ENCODE results near the gene GLOD4. TPM values are rescaled to one million over a fixed set of nuclear protein-coding genes. Genes with fewer than 3 reads are reported as not detected.

The GLOD4 gene
- total RNA-seq, 6 experiments from 2014 or later, result 34.6 to 66.4 (median 39.9) TPM

GRCh38 chr17:745406-745805, 36.7 kb downstream of the GLOD4 start:
- Histone ChIP-seq H3K4me3 (no peak overlapping the region), H3K36me3 (peaks cover 0 to 20% (median 6%) of the 10 kb centered on the region in 4 donors), H3K4me1 (peaks cover 0 to 3% (median under 1%) of the 10 kb centered on the region in 4 donors), H3K27ac (no peak overlapping the region), H3K9me3 (no peaks in the 10 kb centered on the region), H3K27me3 (no peaks in the 10 kb centered on the region)
- TF ChIP-seq POLR2A (IDR thresholded peaks at IDR 0.05) (no peak), CTCF (IDR thresholded peaks at IDR 0.05) (no peak)
- 96% methylated on average over 4 of the region's 11 CpGs for WGBS (ENCODE audit: insufficient coverage, low coverage, low lambda C conversion rate, missing lambda C conversion rate)
- DNase-seq, result no peak
- ATAC-seq, result no peak
- intact Hi-C loops (cut with DNase I), result no loop called here

DNA sequence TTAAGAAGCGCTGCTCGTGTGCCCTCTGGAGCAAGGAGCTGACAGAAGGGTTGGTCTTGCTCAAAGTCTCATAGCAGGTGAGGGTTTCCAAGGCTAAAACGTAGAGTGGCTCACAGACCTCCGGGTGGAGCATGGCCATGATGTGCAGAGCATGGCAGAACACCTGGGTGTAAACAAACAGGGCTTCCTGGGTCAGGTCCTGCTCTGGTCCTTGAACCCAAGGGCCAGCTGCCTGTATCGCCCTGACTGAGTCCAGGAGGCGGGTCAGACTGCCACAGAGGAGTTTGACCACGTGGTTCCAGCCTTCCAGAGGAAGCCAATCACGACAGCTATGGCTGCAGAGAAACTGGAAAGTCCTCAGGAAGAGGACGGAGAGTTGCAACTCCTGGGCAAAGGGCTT, 37.1 kb downstream of the GLOD4 start:
- no peak for TF ChIP-seq POLR2A (IDR thresholded peaks at IDR 0.05)
- TF ChIP-seq CTCF (IDR thresholded peaks at IDR 0.05), result no peak
- H3K4me3 ChIP-seq, result no peak overlapping the region
- peak in 2 of 4 donors; percentile 45 to 75 for ATAC-seq
- H3K36me3 ChIP-seq, result peaks cover 0 to 20% (median 6%) of the 10 kb centered on the region in 4 donors
- H3K27ac ChIP-seq, result no peak overlapping the region
- H3K4me1 ChIP-seq, result peaks cover 0 to 3% (median 0%) of the 10 kb centered on the region in 4 donors
- H3K27me3 ChIP-seq, result no peaks in the 10 kb centered on the region
- intact Hi-C loops (cut with DNase I), result no loop called here
- WGBS (ENCODE audit: insufficient coverage, low coverage, low lambda C conversion rate, missing lambda C conversion rate), result 51% methylated on average over 3 of the region's 9 CpGs
- no peaks in the 10 kb centered on the region for H3K9me3 ChIP-seq
- no peak for DNase-seq

- no peak overlapping the region for H3K4me3 ChIP-seq
- ATAC-seq (no peak), DNase-seq (no peak)
- H3K36me3 ChIP-seq, result peaks cover 0 to 20% (median 6%) of the 10 kb centered on the region in 4 donors
- no peak for TF ChIP-seq POLR2A (IDR thresholded peaks at IDR 0.05)
- TF ChIP-seq CTCF (IDR thresholded peaks at IDR 0.05), result no peak
- H3K4me1 ChIP-seq, result peaks cover 0 to 3% (median 0%) of the 10 kb centered on the region in 4 donors
- WGBS (ENCODE audit: insufficient coverage, low coverage, low lambda C conversion rate, missing lambda C conversion rate), result 83% methylated on average over 2 of the region's 4 CpGs
- H3K27me3 ChIP-seq, result no peaks in the 10 kb centered on the region
- intact Hi-C loops (cut with DNase I), result no loop called here
- H3K9me3 ChIP-seq, result no peaks in the 10 kb centered on the region
- H3K27ac ChIP-seq, result no peak overlapping the region
These were observed 38.9 kb downstream of the GLOD4 start for GRCh38 chr17:743139-743538.

- WGBS (ENCODE audit: insufficient coverage, low coverage, low lambda C conversion rate, missing lambda C conversion rate), result 93% methylated on average over 3 of the region's 11 CpGs
These were observed 39.8 kb downstream of the GLOD4 start for GRCh38 chr17:742147-742793.

More at GRCh38 chr17:742147-742793, 39.8 kb downstream of the GLOD4 start:
- intact Hi-C loops (cut with DNase I), result no loop called here
- H3K4me1 ChIP-seq, result peaks cover 0 to 3% (median 0%) of the 10 kb centered on the region in 4 donors
- H3K9me3 ChIP-seq, result no peaks in the 10 kb centered on the region
- no peaks in the 10 kb centered on the region for H3K27me3 ChIP-seq
- no peak overlapping the region for H3K4me3 ChIP-seq
- ATAC-seq (no peak), DNase-seq (no peak)
- H3K36me3 ChIP-seq, result peaks cover 0 to 16% (median 3%) of the 10 kb centered on the region in 4 donors
- TF ChIP-seq POLR2A (IDR thresholded peaks at IDR 0.05), result no peak
- TF ChIP-seq CTCF (IDR thresholded peaks at IDR 0.05), result no peak
- H3K27ac ChIP-seq, result no peak overlapping the region
